ENCODE data around the gene IDH1. TPM values are rescaled to one million over a fixed set of nuclear protein-coding genes. Genes with fewer than 3 reads are reported as not detected.

IDH1 gene
- total RNA-seq, 2 donors from 2014 or later, result 18.6 to 26.6 TPM

DNA sequence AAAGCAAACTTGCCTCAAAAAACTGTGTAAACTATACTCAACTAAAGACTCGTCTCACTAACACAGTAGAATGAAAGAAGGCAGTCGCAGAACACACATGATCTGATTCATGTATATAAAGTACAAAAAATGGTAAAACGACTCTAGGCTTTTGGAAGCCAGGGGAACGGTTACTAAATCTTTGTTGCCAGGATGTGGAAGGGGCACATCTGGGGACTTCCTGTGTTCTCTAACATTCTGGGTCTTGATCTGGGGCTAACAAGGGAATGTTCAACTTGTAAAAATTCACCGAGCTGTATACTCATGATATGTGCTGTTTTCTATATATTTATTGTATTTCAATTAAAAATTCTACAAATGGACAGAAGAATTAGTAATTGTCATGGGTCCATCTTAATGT, 50.7 kb downstream of the IDH1 start:
- H3K36me3 ChIP-seq, result no peaks in the 10 kb centered on the region
- TF ChIP-seq, protein P1, sequence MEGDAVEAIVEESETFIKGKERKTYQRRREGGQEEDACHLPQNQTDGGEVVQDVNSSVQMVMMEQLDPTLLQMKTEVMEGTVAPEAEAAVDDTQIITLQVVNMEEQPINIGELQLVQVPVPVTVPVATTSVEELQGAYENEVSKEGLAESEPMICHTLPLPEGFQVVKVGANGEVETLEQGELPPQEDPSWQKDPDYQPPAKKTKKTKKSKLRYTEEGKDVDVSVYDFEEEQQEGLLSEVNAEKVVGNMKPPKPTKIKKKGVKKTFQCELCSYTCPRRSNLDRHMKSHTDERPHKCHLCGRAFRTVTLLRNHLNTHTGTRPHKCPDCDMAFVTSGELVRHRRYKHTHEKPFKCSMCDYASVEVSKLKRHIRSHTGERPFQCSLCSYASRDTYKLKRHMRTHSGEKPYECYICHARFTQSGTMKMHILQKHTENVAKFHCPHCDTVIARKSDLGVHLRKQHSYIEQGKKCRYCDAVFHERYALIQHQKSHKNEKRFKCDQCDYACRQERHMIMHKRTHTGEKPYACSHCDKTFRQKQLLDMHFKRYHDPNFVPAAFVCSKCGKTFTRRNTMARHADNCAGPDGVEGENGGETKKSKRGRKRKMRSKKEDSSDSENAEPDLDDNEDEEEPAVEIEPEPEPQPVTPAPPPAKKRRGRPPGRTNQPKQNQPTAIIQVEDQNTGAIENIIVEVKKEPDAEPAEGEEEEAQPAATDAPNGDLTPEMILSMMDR (IDR thresholded peaks at IDR 0.05), result no peak
- no peaks in the 10 kb centered on the region for H3K9me3 ChIP-seq
- DNase-seq (ENCODE audit: low spot score), result no peak
- H3K27ac ChIP-seq, result no peak overlapping the region
- no peaks in the 10 kb centered on the region for H3K27me3 ChIP-seq
- no peaks in the 10 kb centered on the region for H3K4me1 ChIP-seq
- H3K4me3 ChIP-seq, result no peak overlapping the region

DNA sequence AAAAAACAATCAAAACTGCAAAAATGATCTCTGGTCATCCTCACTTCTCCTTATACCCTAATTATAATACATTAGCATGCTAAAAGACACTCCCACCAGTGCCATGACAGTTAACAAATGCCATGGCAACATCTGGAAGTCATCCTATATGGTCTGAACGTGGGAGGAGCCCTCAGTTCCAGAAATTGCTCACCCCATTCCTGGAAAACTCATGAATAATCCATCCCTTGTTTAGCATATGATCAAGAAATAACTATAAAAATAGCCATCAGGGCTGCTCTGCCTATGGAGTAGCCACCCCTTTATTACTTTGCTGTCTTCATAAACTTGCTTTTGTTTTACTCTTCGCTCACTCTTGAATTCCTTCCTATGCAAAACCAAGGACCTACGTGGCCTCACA, 59.3 kb downstream of the IDH1 start:
- Histone ChIP-seq H3K27me3 (no peaks in the 10 kb centered on the region), H3K4me3 (no peak overlapping the region), H3K36me3 (no peaks in the 10 kb centered on the region), H3K4me1 (no peaks in the 10 kb centered on the region), H3K9me3 (no peaks in the 10 kb centered on the region), H3K27ac (no peak overlapping the region)
- no peak for DNase-seq (ENCODE audit: low spot score)
- TF ChIP-seq, protein P1 (IDR thresholded peaks at IDR 0.05), result no peak

DNA sequence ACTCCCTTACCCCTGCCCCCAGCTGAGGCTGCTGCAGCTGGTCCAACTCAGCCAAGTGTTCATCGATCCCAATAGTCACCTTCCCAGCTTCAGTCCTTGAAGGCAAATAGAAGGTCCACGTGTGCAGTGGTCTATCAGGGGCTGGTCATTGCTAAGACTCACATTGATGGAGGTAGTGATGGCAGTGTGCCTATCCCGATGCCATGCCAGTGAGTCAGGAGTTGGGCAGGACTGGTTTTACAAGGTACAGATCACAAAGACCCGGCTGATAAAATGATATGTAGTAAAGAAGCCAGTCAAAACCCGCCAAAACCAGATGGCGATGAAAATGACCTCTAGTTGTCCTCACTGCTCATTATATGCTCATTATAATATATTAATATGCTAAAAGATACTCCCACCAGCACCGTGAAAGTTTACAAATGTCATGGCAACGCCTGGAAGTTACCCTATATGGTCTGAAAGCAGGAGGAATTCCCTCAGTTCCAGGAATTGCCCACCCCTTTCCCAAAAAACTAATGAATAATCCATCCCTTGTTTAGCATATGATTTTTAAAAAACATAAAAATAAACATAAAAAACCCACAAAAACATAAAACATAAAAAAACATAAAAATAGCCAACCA, 62.1 kb downstream of the IDH1 start:
- H3K4me3 ChIP-seq, result no peak overlapping the region
- DNase-seq (ENCODE audit: low spot score), result no peak
- TF ChIP-seq, protein P1 (IDR thresholded peaks at IDR 0.05), result no peak
- no peaks in the 10 kb centered on the region for H3K4me1 ChIP-seq
- H3K27me3 ChIP-seq, result no peaks in the 10 kb centered on the region
- no peaks in the 10 kb centered on the region for H3K9me3 ChIP-seq
- H3K36me3 ChIP-seq, result no peaks in the 10 kb centered on the region
- H3K27ac ChIP-seq, result no peak overlapping the region

DNA sequence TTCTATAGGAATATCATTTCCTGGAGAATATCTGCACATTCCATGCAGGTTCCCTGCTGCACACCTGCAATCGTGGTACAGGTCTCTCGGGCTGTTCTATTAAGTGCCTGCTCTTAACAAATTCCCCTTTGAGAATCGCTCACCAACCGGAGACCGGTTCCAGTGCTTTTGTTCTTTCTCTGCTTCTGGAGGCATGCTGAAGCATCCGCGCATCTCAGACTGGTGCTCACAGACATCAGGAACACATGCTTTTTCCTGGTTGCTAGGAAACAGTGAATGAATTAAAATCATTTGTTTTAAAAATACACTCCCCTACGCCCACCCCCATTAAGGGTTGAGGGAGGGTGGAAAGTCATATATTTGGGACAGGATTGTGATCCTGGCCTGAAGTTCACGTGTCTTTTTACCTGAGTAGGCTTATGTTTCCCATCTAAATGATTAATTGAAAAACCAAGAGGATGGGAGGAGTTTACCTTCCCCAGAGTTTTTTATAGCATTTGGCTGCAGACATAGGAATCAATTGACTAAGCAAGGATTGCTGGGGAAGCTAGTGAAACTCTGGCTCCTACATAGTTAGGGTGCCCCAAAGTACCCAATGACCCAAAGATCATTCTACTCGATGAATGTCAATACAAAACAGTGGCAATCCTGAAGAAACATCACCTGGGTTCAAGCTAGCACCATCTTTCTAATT, 64.9 kb downstream of the IDH1 start, which contains the start of gene C2orf80:
Gene C2orf80 (minus strand): TSS at position 221 of the 694 bp plus-strand sequence. CDS start 3,044 bp downstream, outside the sequence.
- TF ChIP-seq, protein P1 (IDR thresholded peaks at IDR 0.05), result no peak
- Histone ChIP-seq H3K9me3 (no peaks in the 10 kb centered on the region), H3K27me3 (no peaks in the 10 kb centered on the region), H3K36me3 (no peaks in the 10 kb centered on the region), H3K4me1 (no peaks in the 10 kb centered on the region), H3K4me3 (no peak within 1 kb of the TSS), H3K27ac (no peak within 1 kb of the TSS)
- no peak for DNase-seq (ENCODE audit: low spot score)

DNA sequence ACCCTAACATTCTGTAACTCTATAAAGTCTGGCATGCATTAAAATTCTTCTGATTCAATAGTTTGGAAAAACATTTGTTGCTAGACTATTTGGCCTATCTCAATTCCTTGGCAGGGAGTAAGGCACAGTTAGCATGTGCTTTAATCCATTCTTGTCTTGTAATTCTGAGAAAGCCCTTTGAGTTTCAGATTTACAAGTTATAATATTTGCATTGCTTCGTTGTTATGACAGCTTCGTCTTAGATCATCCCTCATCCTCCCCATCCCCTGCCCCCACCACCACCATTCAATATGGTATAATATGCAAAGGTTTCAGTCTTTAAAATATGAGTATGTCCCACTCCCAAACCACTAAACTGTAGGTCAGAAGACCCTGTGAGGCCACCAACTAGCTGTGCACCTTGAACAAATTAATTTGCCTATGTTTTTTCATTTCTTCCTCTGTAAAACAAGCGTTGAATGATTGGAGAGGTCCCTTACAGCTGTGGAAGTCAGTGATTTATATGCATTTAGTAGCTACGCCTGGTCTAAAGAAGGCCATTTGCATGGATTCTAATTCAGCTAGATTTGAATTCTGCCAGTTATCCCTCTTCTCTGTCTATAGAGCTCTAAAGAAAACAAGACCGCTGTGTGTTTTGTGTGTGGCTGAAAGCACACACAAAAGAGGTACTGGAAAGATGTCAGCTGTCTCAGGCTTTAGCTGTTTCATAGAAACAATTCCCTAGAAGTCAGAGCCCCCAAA, 65.6 kb downstream of the IDH1 start:
- H3K36me3 ChIP-seq, result no peaks in the 10 kb centered on the region
- H3K27me3 ChIP-seq, result no peaks in the 10 kb centered on the region
- DNase-seq (ENCODE audit: low spot score), result no peak
- no peaks in the 10 kb centered on the region for H3K9me3 ChIP-seq
- TF ChIP-seq, protein P1 (IDR thresholded peaks at IDR 0.05), result no peak
- H3K4me3 ChIP-seq, result no peak overlapping the region
- H3K4me1 ChIP-seq, result no peaks in the 10 kb centered on the region
- no peak overlapping the region for H3K27ac ChIP-seq
